ENCODE data around the gene ITGB1BP1. TPM values are rescaled to one million over a fixed set of nuclear protein-coding genes. Genes with fewer than 3 reads are reported as not detected.

Gene ITGB1BP1
- total RNA-seq, 2 experiments from 2014 or later, result 54.0 to 102 TPM

GRCh38 chr2:9417725-9418124, 5.6 kb downstream of the ITGB1BP1 start:
- H3K4me3 ChIP-seq (ENCODE audit: low read depth, low read length, poor library complexity, severe bottlenecking), result no peak overlapping the region
- ChIA-PET CTCF (ENCODE audit: unreplicated experiment) (no interaction called here), POLR2A (interaction anchor here (0.6 to 1.3 kb wide), 5 partner anchors 15 to 260 kb away, joined by 3 to 4 read pairs (median 3); no protein-coding TSS in a partner anchor)
- H3K9me3 ChIP-seq (ENCODE audit: low read length), result no peaks in the 10 kb centered on the region
- BruUV-seq (replicated peaks), result no TSS peak
- H3K79me2 ChIP-seq (ENCODE audit: insufficient read depth, low read depth, low read length), result peaks cover 40% of the 10 kb centered on the region
- H3K9me2 ChIP-seq (ENCODE audit: insufficient read depth, low read length), result no peaks in the 10 kb centered on the region
- H3K4me1 ChIP-seq (ENCODE audit: insufficient read depth, low read length, poor library complexity, severe bottlenecking), result peaks cover 8% of the 10 kb centered on the region
- no peak overlapping the region for H3K4me2 ChIP-seq (ENCODE audit: low read length)
- no peak overlapping the region for H3K27ac ChIP-seq (ENCODE audit: low read depth, low read length, poor library complexity, severe bottlenecking)
- H3K36me3 ChIP-seq (ENCODE audit: insufficient read depth, low read length), result peaks cover 54% of the 10 kb centered on the region
- DNase-seq (ENCODE audit: low spot score), result no peak
- no peak overlapping the region for H2AFZ ChIP-seq (ENCODE audit: low read length)
- 0 out of 2 replicates have a peak, but pooled peaks cover 4% of the 10 kb centered on the region for H4K20me1 ChIP-seq (ENCODE audit: insufficient read depth, low read length)
- TF ChIP-seq CTCF (conservative IDR thresholded peaks at IDR 0.05; ENCODE audit: low read length), result no peak
- no peak for TF ChIP-seq EZH2phosphoT487 (IDR thresholded peaks at IDR 0.05; ENCODE audit: borderline replicate concordance, low read depth, low read length)
- intact Hi-C loops (cut with micrococcal nuclease; ENCODE audit: unreplicated experiment), result no loop called here

- BruUV-seq (replicated peaks), result no TSS peak
- H3K4me3 ChIP-seq (ENCODE audit: low read depth, low read length, poor library complexity, severe bottlenecking), result no peak overlapping the region
Measured at GRCh38 chr2:9416962-9417316, 6.4 kb downstream of the ITGB1BP1 start.

More at GRCh38 chr2:9416962-9417316, 6.4 kb downstream of the ITGB1BP1 start:
- ChIA-PET POLR2A (interaction anchor here (1.3 kb wide), 1 partner anchor 101 kb away, joined by 3 read pairs; no protein-coding TSS in a partner anchor), CTCF (ENCODE audit: unreplicated experiment) (no interaction called here)
- TF ChIP-seq EZH2phosphoT487 (IDR thresholded peaks at IDR 0.05; ENCODE audit: borderline replicate concordance, low read depth, low read length) (no peak), CTCF (conservative IDR thresholded peaks at IDR 0.05; ENCODE audit: low read length) (no peak)
- peaks cover 32% of the 10 kb centered on the region for H3K79me2 ChIP-seq (ENCODE audit: insufficient read depth, low read depth, low read length)
- no peak overlapping the region for H2AFZ ChIP-seq (ENCODE audit: low read length)
- H3K36me3 ChIP-seq (ENCODE audit: insufficient read depth, low read length), result peaks cover 62% of the 10 kb centered on the region
- no peaks in the 10 kb centered on the region for H3K9me3 ChIP-seq (ENCODE audit: low read length)
- no peak for DNase-seq (ENCODE audit: low spot score)
- H4K20me1 ChIP-seq (ENCODE audit: insufficient read depth, low read length), result 0 out of 2 replicates have a peak, but pooled peaks cover 3% of the 10 kb centered on the region
- no peaks in the 10 kb centered on the region for H3K9me2 ChIP-seq (ENCODE audit: insufficient read depth, low read length)
- intact Hi-C loops (cut with micrococcal nuclease; ENCODE audit: unreplicated experiment), result no loop called here
- H3K4me1 ChIP-seq (ENCODE audit: insufficient read depth, low read length, poor library complexity, severe bottlenecking), result peaks cover 4% of the 10 kb centered on the region
- no peak overlapping the region for H3K27ac ChIP-seq (ENCODE audit: low read depth, low read length, poor library complexity, severe bottlenecking)
- no peak overlapping the region for H3K4me2 ChIP-seq (ENCODE audit: low read length)

Measured in OCI-LY7 (cell line).